Measurements from ENCODE around the gene NENF.
A peak's percentile ranks its signal among the peaks of the same experiment; 100 is the strongest.
"Not testable (repeated sequence)": the region's sequence is repeated elsewhere in the genome, so short reads cannot be mapped to it uniquely, and the experiment has no call there.

NENF gene

GRCh38 chr1:212432661-212433576, at the start of gene NENF:
TSS of gene NENF (plus strand) at chr1:212432920. CDS start at chr1:212432944, 24 bp downstream.
- peak; percentile 87 for DNase-seq

- no peak for DNase-seq
These were observed 46.7 kb upstream of the NENF start for GRCh38 chr1:212386029-212386428.

- no peak for DNase-seq
These were observed 43.6 kb upstream of the NENF start for GRCh38 chr1:212388985-212389716.

- DNase-seq: not testable (repeated sequence)
These were observed 36.9 kb upstream of the NENF start for GRCh38 chr1:212395678-212396437.

GRCh38 chr1:212396638-212397037, 36.1 kb upstream of the NENF start:
- no peak for DNase-seq

GRCh38 chr1:212397171-212397570, 35.5 kb upstream of the NENF start:
- no peak for DNase-seq

- DNase-seq: no peak
These were observed 31.7 kb upstream of the NENF start for GRCh38 chr1:212401042-212401441.

GRCh38 chr1:212401838-212402582, 30.7 kb upstream of the NENF start:
- no peak for DNase-seq

GRCh38 chr1:212402666-212403321, 29.9 kb upstream of the NENF start:
- no peak for DNase-seq

- DNase-seq: no peak
These were observed 22.4 kb upstream of the NENF start for GRCh38 chr1:212410231-212410820.

- no peak for DNase-seq
These were observed 20.3 kb upstream of the NENF start for GRCh38 chr1:212412374-212412773.

GRCh38 chr1:212413902-212414327, 18.8 kb upstream of the NENF start:
- DNase-seq: no peak

GRCh38 chr1:212414328-212415106, 18.2 kb upstream of the NENF start, which contains the start of gene PACC1:
TSS of gene PACC1 (minus strand) at chr1:212414886. CDS start at chr1:212414757, 129 bp downstream.
- DNase-seq: peak; percentile 93

GRCh38 chr1:212415107-212415841, 17.4 kb upstream of the NENF start:
- no peak for DNase-seq

- no peak for DNase-seq
These were observed 11.6 kb upstream of the NENF start for GRCh38 chr1:212421165-212421564.

GRCh38 chr1:212423879-212424278, 8.8 kb upstream of the NENF start:
- DNase-seq: no peak

GRCh38 chr1:212428496-212428895, 4.2 kb upstream of the NENF start:
- no peak for DNase-seq

GRCh38 chr1:212430416-212430815, 2.3 kb upstream of the NENF start:
- no peak for DNase-seq

- DNase-seq: no peak
These were observed 1.7 kb upstream of the NENF start for GRCh38 chr1:212430955-212431394.

- DNase-seq: no peak
These were observed 1.1 kb upstream of the NENF start for GRCh38 chr1:212431644-212432043.
